ENCODE measurements around the gene TNFRSF21.
"Not testable (repeated sequence)": the region's sequence is repeated elsewhere in the genome, so short reads cannot be mapped to it uniquely, and the experiment has no call there.

The TNFRSF21 gene

GRCh38 chr6:47323321-47323720 lies 13.6 kb upstream of the TNFRSF21 start:
- DNase-seq (ENCODE audit: low read depth) = no peak

GRCh38 chr6:47321577-47321976 lies 11.9 kb upstream of the TNFRSF21 start:
- DNase-seq (ENCODE audit: low read depth) = no peak

- DNase-seq (ENCODE audit: low read depth) = no peak
Measured at GRCh38 chr6:47319867-47320266, 10.2 kb upstream of the TNFRSF21 start.

GRCh38 chr6:47319382-47319781 lies 9.7 kb upstream of the TNFRSF21 start:
- no peak for DNase-seq (ENCODE audit: low read depth)

GRCh38 chr6:47318236-47318989 lies 8.7 kb upstream of the TNFRSF21 start:
- no peak for DNase-seq (ENCODE audit: low read depth)

GRCh38 chr6:47315181-47315580 lies 5.5 kb upstream of the TNFRSF21 start:
- DNase-seq (ENCODE audit: low read depth) = not testable (repeated sequence)

- DNase-seq (ENCODE audit: low read depth) = no peak
Measured at GRCh38 chr6:47310131-47310480, 401 bp upstream of the TNFRSF21 start.

GRCh38 chr6:47308552-47309290 lies 984 bp downstream of the TNFRSF21 start:
- no peak for DNase-seq (ENCODE audit: low read depth)

GRCh38 chr6:47308198-47308517 lies 1.5 kb downstream of the TNFRSF21 start:
- DNase-seq (ENCODE audit: low read depth) = no peak

GRCh38 chr6:47307362-47308197 lies 2.1 kb downstream of the TNFRSF21 start:
- no peak for DNase-seq (ENCODE audit: low read depth)

GRCh38 chr6:47306887-47307286 lies 2.8 kb downstream of the TNFRSF21 start:
- DNase-seq (ENCODE audit: low read depth) = no peak

GRCh38 chr6:47303861-47304260 lies 5.8 kb downstream of the TNFRSF21 start:
- no peak for DNase-seq (ENCODE audit: low read depth)

- DNase-seq (ENCODE audit: low read depth) = no peak
Measured at GRCh38 chr6:47303342-47303741, 6.4 kb downstream of the TNFRSF21 start.

GRCh38 chr6:47302043-47302442 lies 7.7 kb downstream of the TNFRSF21 start:
- no peak for DNase-seq (ENCODE audit: low read depth)

GRCh38 chr6:47301441-47301840 lies 8.3 kb downstream of the TNFRSF21 start:
- DNase-seq (ENCODE audit: low read depth) = no peak

GRCh38 chr6:47300417-47300816 lies 9.3 kb downstream of the TNFRSF21 start:
- DNase-seq (ENCODE audit: low read depth) = no peak

- DNase-seq (ENCODE audit: low read depth) = no peak
Measured at GRCh38 chr6:47299965-47300364, 9.7 kb downstream of the TNFRSF21 start.

GRCh38 chr6:47298475-47298874 lies 11.2 kb downstream of the TNFRSF21 start:
- no peak for DNase-seq (ENCODE audit: low read depth)

- no peak for DNase-seq (ENCODE audit: low read depth)
Measured at GRCh38 chr6:47294990-47295389, 14.7 kb downstream of the TNFRSF21 start.

GRCh38 chr6:47292944-47293343 lies 16.8 kb downstream of the TNFRSF21 start:
- DNase-seq (ENCODE audit: low read depth) = no peak

- DNase-seq (ENCODE audit: low read depth) = no peak
Measured at GRCh38 chr6:47292027-47292426, 17.7 kb downstream of the TNFRSF21 start.

- DNase-seq (ENCODE audit: low read depth) = no peak
Measured at GRCh38 chr6:47290124-47290834, 19.4 kb downstream of the TNFRSF21 start.

Measured in stimulated activated CD8-positive, alpha-beta memory T cell treated with anti-CD3 and anti-CD28 coated beads, Interleukin-12 subunit alpha, Interleukin-12 subunit beta, amount 100 ng/mL, for 4 hours (primary cell).